Endothelial cell of umbilical vein (primary cell): ENCODE measurements around the gene MYO16.

Experiments
- EZH2 ChIP-seq: IDR thresholded peaks from 2 replicates; pipeline ENCODE4 v1.6.1; 2012; ENCODE audit warnings: borderline replicate concordance, low read depth, mild to moderate bottlenecking, moderate library complexity, low read length, inconsistent platforms; ENCODE audit not compliant: severe bottlenecking
- FOS ChIP-seq: IDR thresholded peaks from 2 replicates; pipeline ENCODE4 v1.6.1; 2011; ENCODE audit warnings: mild to moderate bottlenecking, low read length, moderate library complexity, borderline replicate concordance; ENCODE audit not compliant: insufficient read depth
- GATA2 ChIP-seq: IDR thresholded peaks from 2 replicates; pipeline ENCODE4 v1.7.0; 2011; ENCODE audit warnings: low read depth, mild to moderate bottlenecking, moderate library complexity, mixed read lengths, low read length; ENCODE audit not compliant: insufficient read length, insufficient read depth
- JUN ChIP-seq: IDR thresholded peaks from 2 replicates; pipeline ENCODE4 v1.6.1; 2011; ENCODE audit warnings: borderline replicate concordance, low read depth; ENCODE audit not compliant: insufficient read length, insufficient read depth
- MYC ChIP-seq: IDR thresholded peaks from one replicate; pipeline ENCODE4 v1.6.1; 2011; ENCODE audit warnings: mild to moderate bottlenecking, low read depth, low read length
- POLR2A ChIP-seq: IDR thresholded peaks from 2 replicates; pipeline ENCODE4 v1.6.1; 2012; ENCODE audit warnings: low read depth, mild to moderate bottlenecking, control low read depth, low read length
- POLR2AphosphoS5 ChIP-seq: IDR thresholded peaks from 2 replicates; pipeline ENCODE4 v1.6.1; 2012; ENCODE audit warnings: low read depth, mild to moderate bottlenecking, control low read depth, low read length, moderate library complexity; ENCODE audit not compliant: insufficient read depth
- TF ChIP-seq, protein P1 (sequence below), 2 donors: IDR thresholded peaks; 1 replicate in 1 of 2; 2 replicates in 1 of 2; pipeline ENCODE4 v1.5.1; 2011; ENCODE audit warnings: low read length in 2 of 2, mild to moderate bottlenecking in 2 of 2, moderate library complexity in 2 of 2, control low read depth in 1 of 2, inconsistent platforms in 1 of 2, low read depth in 1 of 2; ENCODE audit not compliant: insufficient read depth in 1 of 2; ENCODE audit errors: extremely low read depth in 1 of 2
- TF ChIP-seq, protein P2 (sequence below): IDR thresholded peaks from 2 replicates; pipeline ENCODE4 v1.6.1; 2011; ENCODE audit not compliant: insufficient read depth, insufficient read length

GRCh38 chr13:108807841-108808240, 178.4 kb downstream of the MYO16 start:
- TF ChIP-seq, protein P1, sequence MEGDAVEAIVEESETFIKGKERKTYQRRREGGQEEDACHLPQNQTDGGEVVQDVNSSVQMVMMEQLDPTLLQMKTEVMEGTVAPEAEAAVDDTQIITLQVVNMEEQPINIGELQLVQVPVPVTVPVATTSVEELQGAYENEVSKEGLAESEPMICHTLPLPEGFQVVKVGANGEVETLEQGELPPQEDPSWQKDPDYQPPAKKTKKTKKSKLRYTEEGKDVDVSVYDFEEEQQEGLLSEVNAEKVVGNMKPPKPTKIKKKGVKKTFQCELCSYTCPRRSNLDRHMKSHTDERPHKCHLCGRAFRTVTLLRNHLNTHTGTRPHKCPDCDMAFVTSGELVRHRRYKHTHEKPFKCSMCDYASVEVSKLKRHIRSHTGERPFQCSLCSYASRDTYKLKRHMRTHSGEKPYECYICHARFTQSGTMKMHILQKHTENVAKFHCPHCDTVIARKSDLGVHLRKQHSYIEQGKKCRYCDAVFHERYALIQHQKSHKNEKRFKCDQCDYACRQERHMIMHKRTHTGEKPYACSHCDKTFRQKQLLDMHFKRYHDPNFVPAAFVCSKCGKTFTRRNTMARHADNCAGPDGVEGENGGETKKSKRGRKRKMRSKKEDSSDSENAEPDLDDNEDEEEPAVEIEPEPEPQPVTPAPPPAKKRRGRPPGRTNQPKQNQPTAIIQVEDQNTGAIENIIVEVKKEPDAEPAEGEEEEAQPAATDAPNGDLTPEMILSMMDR (IDR thresholded peaks at IDR 0.05; ENCODE audit: extremely low read depth in 1 of 2, insufficient read depth in 1 of 2, low read depth in 1 of 2, low read length in 2 of 2): no peak
- TF ChIP-seq POLR2A (no peak), EZH2 (no peak), GATA2 (no peak), POLR2AphosphoS5 (no peak), JUN (no peak), MYC (no peak), FOS (no peak)
- TF ChIP-seq, protein P2, sequence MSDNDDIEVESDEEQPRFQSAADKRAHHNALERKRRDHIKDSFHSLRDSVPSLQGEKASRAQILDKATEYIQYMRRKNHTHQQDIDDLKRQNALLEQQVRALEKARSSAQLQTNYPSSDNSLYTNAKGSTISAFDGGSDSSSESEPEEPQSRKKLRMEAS: no peak
